Measurements from ENCODE around the gene SCARF2. TPM values are rescaled to one million over a fixed set of nuclear protein-coding genes. Genes with fewer than 3 reads are reported as not detected.
"Not testable (repeated sequence)": the region's sequence is repeated elsewhere in the genome, so short reads cannot be mapped to it uniquely, and the experiment has no call there.

SCARF2 gene
- total and polyA plus RNA-seq, 7 donors, result under 0.01 to 12.8 (median 6.4) TPM

DNA sequence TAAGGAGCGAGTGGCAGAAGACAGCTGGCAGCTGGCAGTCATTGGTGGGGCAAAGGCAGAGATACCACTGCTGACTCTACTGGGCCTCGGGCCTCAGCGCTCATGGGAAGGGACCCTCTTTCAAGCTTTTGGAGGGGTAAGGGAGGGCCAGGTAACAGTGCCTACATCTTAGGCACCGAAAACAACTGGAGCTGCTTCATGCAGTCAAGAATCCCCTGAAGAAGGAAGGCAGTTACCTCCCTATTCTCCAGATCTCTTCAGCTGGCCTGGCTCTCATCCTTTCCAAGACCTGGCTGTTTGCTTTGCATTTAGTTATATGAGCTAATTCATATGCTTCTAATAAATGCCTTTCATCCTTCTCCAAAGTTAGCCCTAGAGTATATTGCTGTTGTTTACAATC, 59.5 kb downstream of the SCARF2 start:
- no peaks in the 10 kb centered on the region for H3K4me1 ChIP-seq
- intact Hi-C loops (cut with DNase I), result no loop called here
- no peak for DNase-seq

DNA sequence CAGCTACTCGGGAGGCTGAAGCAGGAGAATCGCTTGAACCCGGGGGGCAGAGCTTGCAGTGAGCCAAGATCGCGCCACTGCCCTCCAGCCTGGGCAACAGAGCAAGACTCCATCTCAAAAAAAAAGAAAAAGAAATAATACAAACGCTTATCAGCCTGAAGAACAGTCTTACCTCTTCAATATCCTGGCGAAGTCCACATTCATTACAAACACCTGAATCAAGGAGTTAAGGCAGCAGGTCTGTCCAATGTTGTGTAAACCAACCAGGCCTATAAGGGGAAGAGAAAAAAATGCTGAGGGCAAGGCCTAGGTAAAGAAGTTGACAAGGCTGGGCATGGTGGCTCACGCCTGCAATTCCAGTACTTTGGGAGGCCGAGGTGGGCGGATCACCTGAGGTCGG, 60.6 kb downstream of the SCARF2 start:
- H3K36me3 ChIP-seq; H3K4me3 ChIP-seq; H3K27ac ChIP-seq; H3K4me1 ChIP-seq; H3K9me3 ChIP-seq; DNase-seq; intact Hi-C loops (cut with DNase I); H3K27me3 ChIP-seq: not testable (repeated sequence)
- WGBS, 2 donors, result 94 to 95% methylated on average over 11 of the region's 11 CpGs

More for the DNA sequence above, 59.5 kb downstream of the SCARF2 start:
- WGBS, 2 donors, result 81 to 90% methylated on average over 4 of the region's 4 CpGs
- Histone ChIP-seq H3K9me3 (no peaks in the 10 kb centered on the region), H3K27ac (no peak overlapping the region), H3K36me3 (no peaks in the 10 kb centered on the region), H3K4me3 (no peak overlapping the region), H3K27me3 (no peaks in the 10 kb centered on the region)
- TF ChIP-seq POLR2AphosphoS5 (IDR thresholded peaks at IDR 0.05), result no peak
- no peak for TF ChIP-seq EP300 (IDR thresholded peaks at IDR 0.05)
- TF ChIP-seq, protein P1, sequence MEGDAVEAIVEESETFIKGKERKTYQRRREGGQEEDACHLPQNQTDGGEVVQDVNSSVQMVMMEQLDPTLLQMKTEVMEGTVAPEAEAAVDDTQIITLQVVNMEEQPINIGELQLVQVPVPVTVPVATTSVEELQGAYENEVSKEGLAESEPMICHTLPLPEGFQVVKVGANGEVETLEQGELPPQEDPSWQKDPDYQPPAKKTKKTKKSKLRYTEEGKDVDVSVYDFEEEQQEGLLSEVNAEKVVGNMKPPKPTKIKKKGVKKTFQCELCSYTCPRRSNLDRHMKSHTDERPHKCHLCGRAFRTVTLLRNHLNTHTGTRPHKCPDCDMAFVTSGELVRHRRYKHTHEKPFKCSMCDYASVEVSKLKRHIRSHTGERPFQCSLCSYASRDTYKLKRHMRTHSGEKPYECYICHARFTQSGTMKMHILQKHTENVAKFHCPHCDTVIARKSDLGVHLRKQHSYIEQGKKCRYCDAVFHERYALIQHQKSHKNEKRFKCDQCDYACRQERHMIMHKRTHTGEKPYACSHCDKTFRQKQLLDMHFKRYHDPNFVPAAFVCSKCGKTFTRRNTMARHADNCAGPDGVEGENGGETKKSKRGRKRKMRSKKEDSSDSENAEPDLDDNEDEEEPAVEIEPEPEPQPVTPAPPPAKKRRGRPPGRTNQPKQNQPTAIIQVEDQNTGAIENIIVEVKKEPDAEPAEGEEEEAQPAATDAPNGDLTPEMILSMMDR (IDR thresholded peaks at IDR 0.05), result no peak
- TF ChIP-seq POLR2A (IDR thresholded peaks at IDR 0.05), result no peak

DNA sequence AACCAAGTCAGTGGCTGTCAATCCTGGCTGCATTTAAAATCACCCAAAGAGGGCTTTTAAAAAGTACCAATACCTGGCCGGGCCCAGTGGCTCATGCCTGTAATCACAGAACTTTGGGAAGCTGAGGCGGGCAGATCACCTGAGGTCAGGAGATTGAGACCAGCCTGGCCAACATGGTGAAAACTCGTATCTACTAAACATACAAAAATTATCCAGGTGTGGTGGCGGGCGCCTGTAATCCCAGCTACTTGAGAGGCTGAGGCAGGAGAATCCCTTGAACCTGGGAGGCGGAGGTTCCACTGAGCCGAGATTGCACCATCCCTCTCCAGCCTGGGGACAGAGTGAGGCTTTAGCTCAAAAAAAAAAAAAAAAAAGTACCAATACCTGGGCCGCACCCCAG, 61.3 kb downstream of the SCARF2 start:
- 94 to 97% methylated on average over 8 of the region's 8 CpGs for WGBS, 2 donors
- H3K4me1 ChIP-seq; H3K27me3 ChIP-seq; H3K9me3 ChIP-seq; DNase-seq; H3K27ac ChIP-seq; H3K36me3 ChIP-seq; intact Hi-C loops (cut with DNase I); H3K4me3 ChIP-seq: not testable (repeated sequence)

Small RNAs within 50 kb of the gene (small RNA-seq; reads per million reads assigned to genes)
- gene RF00019, result 0 reads per million in 3 donors
- gene RN7SL812P, result 0 reads per million in 3 donors
- gene RNU6-225P, result 0 to 0.11 (median 0) reads per million in 3 donors
- gene RNY1P9, result 0 to 0.07 (median 0) reads per million in 3 donors

Other genes with a start within 250 kb of the SCARF2 start
- under 1 TPM in 2 of 4 donors, not detected in 2; 0.36 to 0.83 TPM for gene RTN4R, start 169.5 kb downstream of the SCARF2 start, total RNA-seq
- gene RTN4R, start 169.5 kb downstream of the SCARF2 start, polyA plus RNA-seq, result 1 to 10 TPM in 2 of 3 donors, under 1 TPM in 1; 0.60 to 4.3 (median 1.4) TPM
- gene DGCR6L, start 117.8 kb downstream of the SCARF2 start, total RNA-seq, result 10 to 100 TPM; 62.3 to 88.6 (median 69.8) TPM
- gene DGCR6L, start 117.8 kb downstream of the SCARF2 start, polyA plus RNA-seq, result 10 to 100 TPM; 38.6 to 72.7 (median 54.6) TPM
- gene ZNF74, start 43.7 kb downstream of the SCARF2 start, total RNA-seq, result 10 to 100 TPM; 11.4 to 18.8 (median 15.2) TPM
- 1 to 10 TPM; 1.4 to 4.8 (median 2.4) TPM for gene ZNF74, start 43.7 kb downstream of the SCARF2 start, polyA plus RNA-seq
- 10 to 100 TPM; 26.4 to 39.6 (median 32.7) TPM for gene KLHL22, start 58.0 kb upstream of the SCARF2 start, total RNA-seq
- gene KLHL22, start 58.0 kb upstream of the SCARF2 start, polyA plus RNA-seq, result 10 to 100 TPM in 1 of 3 donors, 1 to 10 TPM in 2; 5.4 to 14.0 (median 6.0) TPM
- 10 to 100 TPM; 26.4 to 75.3 (median 34.9) TPM for gene MED15, start 69.8 kb upstream of the SCARF2 start, total RNA-seq
- 10 to 100 TPM; 25.8 to 86.8 (median 37.5) TPM for gene MED15, start 69.8 kb upstream of the SCARF2 start, polyA plus RNA-seq